Measurements from ENCODE around the gene BTBD18.

BTBD18 gene, protein sequence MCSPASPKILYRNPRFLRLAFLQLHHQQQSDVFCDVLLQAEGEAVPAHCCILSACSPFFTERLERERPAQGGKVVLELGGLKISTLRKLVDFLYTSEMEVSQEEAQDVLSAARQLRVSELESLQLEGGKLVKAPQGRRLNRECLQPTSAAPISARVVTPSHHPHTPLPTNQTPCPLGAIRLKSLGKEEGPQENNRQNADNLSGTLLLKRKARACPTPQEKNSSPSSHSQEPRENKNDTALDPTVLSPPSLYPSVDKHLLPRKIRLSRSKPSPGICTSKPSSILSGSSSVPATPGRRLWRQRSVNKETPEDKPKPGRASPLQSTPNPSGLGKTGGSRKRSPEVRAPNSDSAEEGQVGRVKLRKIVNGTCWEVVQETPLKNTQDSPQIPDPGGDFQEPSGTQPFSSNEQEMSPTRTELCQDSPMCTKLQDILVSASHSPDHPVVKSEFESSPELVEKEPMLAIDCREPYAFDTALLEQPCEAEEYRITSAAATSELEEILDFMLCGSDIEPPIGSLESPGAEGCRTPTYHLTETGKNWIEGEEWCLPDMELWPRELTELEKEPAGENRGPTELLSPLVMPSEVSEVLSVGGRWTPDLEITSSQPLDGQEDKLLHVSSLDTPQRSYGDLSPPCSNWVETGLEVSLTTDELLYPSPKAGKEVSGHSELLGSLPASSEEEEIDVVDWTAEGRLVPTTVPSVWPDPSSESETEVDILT

DNA sequence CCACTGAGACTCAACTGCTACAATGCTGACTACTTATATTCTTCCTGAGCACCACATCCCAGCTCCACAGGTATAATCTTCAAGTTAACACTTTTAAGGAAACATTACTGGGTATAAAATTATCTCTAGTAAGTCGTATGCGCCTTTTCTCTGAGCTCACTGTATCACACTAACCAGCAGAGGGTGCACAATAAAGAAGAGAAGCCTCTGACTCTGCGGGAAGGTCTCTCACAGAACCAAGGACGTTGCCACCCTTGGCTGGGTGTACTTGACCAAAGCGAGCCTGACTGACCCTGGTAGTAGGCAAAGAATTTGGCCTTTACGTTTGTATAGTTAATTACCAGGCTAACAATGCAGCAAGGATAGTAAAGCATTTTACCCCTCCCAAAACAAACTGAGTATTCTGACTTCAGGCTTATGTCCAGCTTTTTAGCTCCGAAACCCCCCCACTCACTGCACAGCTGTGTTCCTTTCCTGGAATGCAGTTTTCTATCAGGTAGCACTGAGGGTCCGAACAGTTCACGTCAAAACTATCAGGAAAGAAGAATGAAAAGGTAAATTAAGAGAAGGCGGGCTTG lies at the start of gene BTBD18:
TSS of gene BTBD18 (minus strand) at position 144 of the 578 bp plus-strand sequence. CDS start 631 bp downstream, outside the sequence.
- no peak for DNase-seq

DNA sequence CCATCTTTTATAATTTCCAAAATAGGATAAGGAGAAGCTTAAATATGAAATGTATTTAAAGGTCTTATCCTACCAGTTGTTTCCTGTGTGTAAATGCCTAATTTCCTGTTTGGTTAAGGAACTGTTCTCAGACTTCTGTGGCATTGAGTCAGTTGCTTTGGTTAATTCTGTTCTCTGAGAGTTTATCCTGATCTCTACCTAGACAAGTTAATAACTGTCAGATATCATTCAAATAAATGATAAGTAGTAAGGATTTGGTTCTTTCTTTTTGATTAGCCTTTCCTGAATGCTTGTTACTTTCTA lies 49.5 kb upstream of the BTBD18 start:
- no peak for DNase-seq

DNA sequence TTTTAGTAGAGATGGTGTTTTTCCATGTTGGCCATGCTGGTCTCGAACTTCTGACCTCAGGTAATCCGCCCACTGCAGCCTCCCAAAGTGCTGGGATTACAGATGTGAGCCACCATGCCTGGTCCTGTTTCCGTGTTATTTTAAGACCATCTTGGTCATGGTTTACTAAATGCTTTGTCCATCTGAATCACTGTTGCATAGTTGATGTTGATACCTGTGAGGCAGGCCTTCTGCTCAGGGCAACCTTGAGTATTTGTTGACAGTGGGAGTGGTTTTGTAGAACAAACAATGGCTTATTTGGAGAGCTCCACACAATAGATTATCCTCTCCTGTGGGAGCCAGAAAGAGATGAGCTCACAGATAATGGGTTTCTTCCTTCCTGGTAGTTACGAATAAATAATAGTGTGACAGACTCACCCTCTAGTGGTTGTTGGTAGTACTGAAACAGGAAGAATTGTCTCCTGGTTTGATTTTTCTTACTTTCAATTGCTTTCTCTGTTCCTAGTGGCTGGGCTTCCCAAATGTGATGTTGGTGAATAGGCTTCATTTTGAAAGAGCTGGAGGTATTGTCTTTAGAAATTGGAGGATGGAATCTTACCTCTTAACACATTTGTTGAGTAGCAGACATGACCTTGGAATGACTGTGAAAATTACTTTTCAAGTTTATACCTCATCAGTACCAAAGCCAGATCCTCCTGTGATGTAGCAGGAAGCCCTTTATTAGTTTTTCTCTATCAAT lies 49.0 kb upstream of the BTBD18 start:
- DNase-seq, result peak; percentile 71

DNA sequence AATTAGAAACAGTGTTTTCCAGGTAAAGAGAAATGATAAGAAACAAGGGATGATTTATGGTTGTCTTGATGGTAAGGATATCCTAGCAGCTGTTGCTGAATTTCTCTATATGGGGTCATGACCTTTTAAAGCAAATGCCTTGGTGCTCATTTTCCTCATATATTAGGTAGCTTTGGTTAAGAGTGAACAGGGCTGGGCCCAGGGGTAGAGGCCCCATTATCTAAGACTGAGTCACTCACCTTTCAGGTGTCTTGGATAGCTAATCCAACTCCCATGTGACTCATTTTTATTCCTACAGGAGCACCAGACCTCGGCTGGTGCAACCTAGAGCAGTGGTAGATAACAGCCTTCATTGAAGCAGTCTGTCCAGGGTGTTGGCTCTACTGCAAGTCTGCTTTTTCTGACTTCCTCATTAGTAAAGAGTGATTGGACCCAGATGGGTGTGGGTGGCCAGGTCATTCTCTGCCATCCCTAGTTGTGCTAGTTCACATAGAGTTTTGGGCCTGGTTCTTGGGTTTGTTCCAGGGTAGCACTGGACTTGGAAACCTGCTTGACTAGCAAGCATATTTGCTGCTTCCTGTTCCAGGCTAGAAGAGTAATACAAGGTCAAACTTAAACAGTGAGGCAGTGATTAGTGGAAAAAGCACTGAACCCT lies 47.4 kb upstream of the BTBD18 start:
- no peak for DNase-seq

DNA sequence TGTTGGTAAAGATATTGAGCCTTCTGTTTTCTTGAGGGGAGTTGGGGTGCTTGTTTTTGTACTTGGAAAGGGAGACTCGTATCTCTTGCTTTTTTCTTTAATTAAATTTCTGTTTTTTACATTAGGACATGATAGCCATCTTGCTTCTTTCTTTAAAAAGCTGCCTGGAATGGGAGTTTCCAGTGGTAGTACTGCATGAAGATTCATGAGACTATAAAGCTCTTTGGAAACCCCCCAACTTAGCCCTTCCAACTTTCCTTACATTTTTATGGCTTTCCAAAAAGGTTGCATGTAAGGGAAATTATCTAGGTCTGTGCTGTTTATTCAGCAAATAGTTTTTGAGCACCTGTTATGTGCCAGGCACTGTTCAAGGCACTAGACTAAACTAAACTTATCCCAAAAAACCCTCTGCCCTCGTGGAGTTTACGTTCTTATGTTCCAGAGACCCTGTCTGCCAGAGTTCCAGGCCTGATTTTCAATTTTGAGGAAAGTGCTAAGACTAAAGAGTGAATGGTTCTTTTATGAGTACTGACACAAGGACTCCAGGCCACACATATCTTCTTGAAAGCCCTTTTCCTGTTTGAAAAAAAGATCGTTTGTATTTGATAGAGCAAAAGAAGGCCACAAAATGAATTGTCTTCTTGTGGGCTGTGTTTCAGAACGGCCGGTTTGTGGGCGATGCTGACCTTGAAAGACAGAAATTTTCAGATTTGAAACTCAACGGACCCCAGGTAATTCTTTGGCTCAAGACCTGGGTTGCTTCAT lies 41.9 kb upstream of the BTBD18 start:
- no peak for DNase-seq

DNA sequence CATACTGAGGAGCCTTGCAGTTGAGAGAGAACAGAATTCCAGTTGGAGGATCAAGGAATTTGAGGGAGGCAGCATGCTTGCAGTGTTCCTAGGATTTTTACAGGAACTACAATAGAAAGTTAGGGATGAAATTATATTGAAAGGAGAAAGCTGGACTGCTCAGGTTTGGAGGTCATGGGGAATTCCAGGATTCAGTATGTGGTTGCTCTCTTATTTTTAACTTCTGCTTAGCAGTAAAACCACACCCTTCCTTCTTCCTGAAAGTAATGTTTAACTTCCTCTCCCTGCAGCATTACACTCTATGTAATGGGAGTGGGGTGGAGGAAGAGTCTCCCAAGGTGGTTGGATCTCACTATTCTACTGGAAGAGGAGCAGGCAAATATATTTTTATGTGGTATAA lies 41.3 kb upstream of the BTBD18 start:
- DNase-seq, result no peak

DNA sequence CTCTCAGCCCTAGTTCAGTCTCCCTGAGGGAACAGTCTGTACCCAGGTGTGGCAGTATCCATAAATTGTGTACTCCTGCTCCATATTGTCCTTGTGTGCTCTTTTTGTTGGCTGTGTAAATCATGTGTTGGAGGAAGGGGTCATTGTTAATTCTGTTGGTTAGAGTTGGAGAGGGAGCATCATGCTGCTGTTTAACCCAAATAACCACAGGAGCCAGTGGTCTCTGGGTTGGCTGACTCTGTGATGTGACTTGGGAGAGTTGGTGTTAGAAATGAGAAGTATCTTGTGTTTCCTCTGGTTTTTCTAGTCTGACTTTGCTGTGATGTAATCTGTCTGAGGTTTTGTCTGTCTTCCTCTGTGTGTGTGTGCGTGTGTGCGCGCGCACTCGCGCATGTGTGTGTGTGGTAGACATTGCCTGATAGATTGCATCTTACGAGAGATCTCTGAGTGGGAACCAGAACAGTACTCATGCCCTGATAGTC lies 40.5 kb upstream of the BTBD18 start:
- no peak for DNase-seq

DNA sequence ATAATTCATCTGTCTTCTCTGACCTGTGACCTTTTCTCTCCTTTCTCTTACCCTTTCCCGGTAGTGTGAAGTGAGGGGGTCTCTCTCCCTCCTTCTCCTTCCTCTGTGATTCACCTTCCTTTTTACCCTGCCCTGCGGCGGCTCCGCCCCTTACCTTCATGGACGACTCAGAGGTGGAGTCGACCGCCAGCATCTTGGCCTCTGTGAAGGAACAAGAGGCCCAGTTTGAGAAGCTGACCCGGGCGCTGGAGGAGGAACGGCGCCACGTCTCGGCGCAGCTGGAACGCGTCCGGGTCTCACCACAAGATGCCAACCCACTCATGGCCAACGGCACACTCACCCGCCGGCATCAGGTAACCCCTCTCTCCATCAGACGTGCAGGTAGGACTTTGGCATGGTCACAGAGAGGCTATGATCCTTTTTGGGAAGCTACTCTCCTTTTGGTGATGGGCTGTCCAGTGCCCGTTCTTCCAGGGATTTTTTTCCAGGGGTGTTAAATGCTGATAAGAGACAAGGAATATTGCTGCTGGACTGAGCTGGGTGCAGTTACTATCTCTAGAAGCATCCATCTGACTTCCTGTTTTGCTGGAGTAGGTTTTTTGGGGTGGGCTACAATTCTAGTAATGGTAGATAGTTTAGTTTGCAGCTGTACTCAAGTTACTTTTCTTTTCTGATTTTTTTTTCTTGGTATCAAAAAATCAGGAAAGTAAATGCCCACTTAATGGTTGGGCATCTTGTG lies 39.9 kb upstream of the BTBD18 start:
- no peak for DNase-seq

DNA sequence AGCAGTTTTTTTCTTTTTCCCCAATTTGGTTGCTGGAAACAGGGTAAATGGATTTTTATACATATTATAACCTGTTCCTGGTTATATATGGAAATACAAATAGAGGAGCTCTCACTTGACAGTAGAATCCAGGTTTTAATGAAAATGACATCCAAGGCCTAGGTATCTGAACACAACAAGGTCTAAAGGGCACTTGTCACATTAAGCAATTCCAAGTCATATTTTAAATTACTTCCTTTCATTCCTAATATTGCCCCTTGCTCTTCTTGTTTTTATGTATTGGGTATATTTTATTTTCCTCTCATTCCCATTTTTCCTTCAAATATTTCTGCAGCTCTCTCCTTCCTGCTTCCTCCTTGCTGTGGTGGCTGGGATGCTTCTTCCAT lies 37.1 kb upstream of the BTBD18 start:
- no peak for DNase-seq

DNA sequence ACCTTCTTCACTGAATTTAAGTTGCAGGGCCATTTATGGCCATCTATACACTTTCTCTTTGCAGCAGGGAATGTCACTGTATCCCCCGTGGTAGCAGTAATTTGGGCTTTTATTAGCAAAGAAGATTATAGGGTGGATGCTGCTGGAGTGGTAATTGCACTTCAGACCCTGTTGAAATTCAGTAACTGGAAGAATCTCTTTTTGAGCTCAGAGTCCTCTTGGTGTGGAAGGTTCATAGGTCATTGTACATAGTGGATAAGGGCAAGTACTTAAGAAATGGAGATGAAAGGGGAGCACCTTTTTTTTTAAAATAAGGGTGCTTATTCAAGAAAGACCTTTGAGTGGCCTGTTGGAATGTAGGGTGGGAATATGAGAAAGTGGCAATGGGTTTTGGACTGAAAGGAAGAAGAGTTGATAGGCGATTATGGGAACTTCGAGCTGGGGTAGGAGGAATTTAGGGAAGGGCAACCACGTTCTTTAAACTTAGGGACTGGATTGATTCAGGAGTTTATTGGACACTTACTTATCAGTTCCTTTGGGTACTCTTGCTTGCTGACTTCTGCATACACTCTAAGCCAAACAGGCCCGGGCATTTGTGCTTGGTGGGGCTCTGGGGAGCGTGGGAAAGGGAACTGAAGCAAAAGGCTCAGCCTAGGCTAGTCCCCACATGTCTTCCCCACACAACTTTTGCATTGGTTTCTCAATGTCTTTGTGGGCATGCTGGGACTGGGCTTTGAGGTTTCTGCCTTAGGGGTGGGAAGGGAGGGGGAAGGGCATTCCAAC lies 36.5 kb upstream of the BTBD18 start:
- DNase-seq, result no peak

DNA sequence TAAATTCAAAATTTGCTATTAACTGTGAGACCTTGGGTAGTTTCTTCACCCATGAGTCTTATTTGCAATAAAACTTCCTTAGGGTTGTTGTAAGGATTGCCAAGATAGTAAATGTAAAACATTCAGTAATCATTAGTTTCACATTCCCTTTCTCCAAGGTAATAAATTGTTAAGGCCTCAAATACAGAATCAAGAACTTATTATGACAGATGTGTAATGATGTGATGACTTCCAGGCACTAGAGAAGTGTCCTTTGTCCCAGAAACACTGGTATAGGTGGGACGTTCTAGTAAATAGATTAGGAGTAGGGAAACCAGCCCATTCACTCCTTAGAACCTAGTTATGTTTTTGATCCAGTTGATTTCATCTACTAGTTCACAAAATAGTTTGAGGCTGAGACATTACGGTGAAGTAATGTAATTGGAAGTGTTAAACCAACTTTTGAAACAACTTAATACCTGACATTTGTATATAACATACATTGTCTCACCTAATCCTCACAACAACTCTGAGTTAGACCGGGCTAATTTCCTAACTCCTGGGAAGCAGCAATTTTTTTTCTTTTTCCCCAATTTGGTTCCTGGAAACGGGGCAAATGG lies 35.5 kb upstream of the BTBD18 start:
- no peak for DNase-seq

DNA sequence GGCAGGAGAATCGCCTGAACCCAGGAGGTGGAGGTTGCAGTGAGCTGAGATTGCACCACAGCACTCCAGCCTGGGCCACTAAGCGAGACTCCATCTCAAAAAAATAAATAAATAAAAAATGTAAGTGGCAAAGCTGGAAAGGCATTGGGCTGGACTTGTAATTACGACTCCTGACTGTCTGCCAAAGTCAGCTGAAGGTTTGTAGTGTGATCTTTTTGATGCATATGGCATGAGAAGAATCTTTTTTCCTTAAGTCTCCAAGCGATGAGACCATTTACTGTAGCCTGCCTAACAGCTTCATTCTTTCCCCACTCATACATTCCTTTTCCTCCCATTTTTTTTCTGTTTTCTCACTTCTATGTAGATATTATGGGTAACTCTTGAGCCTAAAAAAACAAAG lies 34.8 kb upstream of the BTBD18 start:
- no peak for DNase-seq

DNA sequence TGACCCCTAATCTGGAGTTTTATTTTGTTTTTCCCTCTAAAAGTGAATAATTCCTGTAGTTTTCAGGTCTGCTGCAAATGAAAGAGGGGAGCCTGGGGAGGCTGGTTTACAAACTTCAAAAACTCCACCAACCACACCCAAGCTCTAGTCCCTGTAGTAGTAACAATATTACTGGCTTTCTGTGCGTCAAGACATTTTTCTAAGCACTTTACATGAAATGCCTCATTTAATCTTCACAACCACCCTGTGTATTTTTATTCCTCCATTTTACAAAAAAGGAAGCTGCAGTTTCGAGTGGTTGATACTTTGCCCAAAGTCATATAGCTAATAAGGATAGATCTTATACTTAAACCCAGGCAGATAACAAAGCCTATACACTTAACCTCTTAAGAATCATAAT lies 33.5 kb upstream of the BTBD18 start:
- no peak for DNase-seq

DNA sequence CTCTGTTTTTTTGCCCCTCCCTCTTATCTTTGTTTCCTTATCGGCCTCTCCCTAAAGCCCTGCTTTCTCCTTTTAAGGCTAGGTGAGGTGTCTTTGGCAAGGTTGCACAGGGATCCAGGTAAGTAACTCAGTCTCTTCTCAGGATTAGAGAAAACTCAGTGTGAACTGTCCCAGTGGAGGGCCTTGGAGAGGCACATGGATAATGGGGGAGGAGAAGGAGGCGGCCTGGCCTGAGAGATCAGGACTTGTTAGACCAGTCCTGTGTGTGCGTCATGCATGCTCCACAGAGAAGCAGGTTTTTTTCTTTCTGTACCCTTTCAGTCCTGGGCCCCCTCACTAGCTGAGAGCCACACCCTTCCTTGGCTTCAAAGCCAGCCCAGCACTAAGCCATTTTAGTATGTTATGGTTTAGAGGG lies 29.9 kb upstream of the BTBD18 start:
- no peak for DNase-seq

DNA sequence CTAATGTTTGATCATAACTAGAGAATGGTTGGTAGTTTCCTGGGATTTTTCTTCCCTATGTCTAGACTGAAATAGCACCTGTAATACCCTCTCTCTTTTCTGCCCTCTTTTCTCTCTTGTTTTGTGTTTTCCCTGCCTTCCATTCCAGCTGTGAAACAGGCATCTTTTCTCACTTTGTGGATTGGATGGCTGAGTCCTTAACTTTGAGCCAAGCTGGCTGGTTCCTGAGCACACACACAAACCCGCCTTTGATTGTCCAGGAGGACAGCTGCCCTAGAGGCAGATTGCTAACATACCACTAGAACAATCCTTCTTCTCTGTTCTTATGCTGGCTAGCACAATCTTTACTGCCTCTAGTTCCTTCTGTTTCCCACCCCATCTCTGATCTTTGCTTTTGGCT lies 27.7 kb upstream of the BTBD18 start:
- DNase-seq, result peak; percentile 46

DNA sequence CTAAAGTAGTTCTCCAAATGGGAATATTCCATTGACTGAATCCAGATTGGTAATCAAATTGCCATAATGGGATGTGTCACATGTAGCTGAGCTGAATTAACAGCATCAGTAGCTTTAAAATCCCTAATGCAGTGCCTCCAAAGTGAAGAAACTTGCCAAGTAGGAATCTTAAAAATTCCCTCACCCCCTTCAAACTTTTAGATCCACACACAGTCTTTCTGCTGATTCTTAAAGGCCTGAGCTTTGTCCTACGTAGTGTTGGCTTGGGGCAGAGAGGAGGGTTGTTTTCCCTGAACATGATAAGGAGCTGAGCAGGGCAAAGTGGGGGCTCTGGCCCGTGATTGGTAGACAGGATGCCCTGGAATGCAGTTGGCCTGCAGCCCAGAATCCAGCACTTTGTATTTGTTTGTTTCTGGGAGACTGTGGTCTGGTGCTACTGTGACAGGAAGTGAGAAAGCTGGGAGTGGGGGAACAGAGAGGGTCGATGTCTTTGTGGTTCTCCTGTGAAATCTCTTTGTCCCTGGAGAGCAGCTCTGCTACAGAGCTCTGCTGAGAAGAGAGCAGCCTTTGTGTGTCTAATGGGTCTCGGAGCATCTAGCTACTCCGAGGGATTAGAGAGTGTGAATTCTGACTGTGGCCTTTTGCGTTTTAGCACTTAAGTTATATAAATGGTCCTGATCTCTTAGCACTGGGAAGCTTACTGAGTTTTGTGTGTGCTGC lies 26.9 kb upstream of the BTBD18 start:
- DNase-seq, result peak; percentile 86

DNA sequence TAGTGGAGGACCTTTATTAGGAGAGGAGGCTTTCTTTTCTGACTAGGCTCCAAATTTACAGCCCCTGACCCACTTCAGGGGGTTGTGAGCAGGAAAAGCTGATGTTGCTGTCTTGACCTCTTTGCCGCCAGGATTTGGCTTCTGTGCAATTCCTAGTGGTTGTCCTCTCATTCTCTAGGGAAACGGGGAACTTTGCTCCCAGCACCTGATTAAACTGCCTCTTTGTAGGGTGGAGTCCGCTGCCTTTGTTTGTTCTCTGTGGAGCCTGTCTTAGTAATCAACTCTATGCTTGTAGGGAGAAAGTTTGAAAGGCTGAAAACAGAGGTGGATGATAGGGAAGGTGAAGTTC lies 26.3 kb upstream of the BTBD18 start:
- DNase-seq, result no peak

DNA sequence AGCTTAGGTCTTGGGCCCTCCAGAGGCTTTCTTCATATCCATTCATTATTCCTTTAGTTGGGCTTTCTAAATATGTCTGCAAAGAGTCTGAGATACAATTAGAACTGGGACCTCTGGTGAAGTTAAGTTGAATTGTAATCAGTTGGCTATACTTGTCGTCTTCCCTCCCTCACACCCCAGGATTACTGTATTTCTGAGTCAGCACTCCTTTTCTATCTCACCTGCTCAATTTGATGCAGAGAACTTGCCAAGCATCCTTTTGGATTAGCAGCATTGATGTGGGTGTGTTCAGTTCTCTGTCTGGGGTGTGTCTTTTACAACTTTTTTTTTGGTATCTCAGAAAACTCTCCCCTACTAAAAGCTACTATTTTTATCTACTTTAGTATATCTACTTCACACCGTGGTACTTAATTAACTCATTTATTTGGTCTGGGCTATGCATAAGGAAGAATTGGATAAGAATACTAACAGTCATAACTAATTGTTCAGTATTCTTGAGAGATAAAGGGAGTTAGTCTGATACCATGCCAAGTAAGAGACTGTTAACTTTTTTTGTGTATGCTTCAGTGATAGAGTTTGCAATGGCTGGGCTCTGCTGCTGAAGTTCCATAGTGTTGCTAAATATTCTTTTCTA lies 25.1 kb upstream of the BTBD18 start:
- DNase-seq, result no peak

DNA sequence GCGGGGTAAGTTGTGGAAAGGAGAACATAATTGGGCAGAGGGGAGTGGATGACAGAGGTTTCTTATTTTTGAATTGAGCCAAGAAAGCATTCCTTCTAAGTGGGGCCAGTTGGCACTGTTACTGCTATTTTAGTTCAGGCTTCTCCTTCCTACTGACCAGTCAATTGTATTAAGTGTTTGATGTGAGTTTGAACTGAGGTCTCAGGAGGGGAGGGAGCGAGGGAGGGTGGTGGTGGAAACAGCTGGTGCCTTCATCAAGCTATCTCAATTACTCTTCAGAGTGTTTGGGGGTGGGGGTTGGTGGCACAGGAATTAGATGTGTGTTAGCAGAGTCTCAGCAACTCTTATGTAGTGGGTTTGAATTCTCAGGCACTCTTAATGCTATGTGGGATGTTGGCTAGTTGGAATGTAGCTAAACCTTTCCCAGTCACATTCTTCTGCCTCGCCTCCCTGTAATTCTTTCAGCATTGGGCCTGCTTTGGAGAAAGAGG lies 24.5 kb upstream of the BTBD18 start:
- DNase-seq, result peak; percentile 49

Data from retina (tissue), 1 donor.